Body of pancreas (tissue), 4 donors: ENCODE data around the gene PCDH9.

Experiments
- POLR2A ChIP-seq, 3 donors: fragments of 450-650 bp; IDR thresholded peaks; one replicate each; pipeline ENCODE4 v1.6.1; 2016; ENCODE audit warnings: antibody characterized with exemption in 3 of 3, mild to moderate bottlenecking in 2 of 3
- TF ChIP-seq, protein P1 (sequence below), 7 experiments: fragments of 450-650 bp in 4 of 7; fragments of 200-600 bp in 3 of 7; sonication (generic) in 3 of 7; IDR thresholded peaks; one replicate each; pipeline ENCODE4 v1.5.1; 2016 to 2019; ENCODE audit warnings: antibody characterized with exemption in 7 of 7

GRCh38 chr13:66397133-66397532 lies 833.0 kb downstream of the PCDH9 start:
- TF ChIP-seq POLR2A (IDR thresholded peaks at IDR 0.05): no peak
- TF ChIP-seq, protein P1, sequence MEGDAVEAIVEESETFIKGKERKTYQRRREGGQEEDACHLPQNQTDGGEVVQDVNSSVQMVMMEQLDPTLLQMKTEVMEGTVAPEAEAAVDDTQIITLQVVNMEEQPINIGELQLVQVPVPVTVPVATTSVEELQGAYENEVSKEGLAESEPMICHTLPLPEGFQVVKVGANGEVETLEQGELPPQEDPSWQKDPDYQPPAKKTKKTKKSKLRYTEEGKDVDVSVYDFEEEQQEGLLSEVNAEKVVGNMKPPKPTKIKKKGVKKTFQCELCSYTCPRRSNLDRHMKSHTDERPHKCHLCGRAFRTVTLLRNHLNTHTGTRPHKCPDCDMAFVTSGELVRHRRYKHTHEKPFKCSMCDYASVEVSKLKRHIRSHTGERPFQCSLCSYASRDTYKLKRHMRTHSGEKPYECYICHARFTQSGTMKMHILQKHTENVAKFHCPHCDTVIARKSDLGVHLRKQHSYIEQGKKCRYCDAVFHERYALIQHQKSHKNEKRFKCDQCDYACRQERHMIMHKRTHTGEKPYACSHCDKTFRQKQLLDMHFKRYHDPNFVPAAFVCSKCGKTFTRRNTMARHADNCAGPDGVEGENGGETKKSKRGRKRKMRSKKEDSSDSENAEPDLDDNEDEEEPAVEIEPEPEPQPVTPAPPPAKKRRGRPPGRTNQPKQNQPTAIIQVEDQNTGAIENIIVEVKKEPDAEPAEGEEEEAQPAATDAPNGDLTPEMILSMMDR (IDR thresholded peaks at IDR 0.05): no peak
